Measurements from ENCODE around the gene MED16. TPM values are rescaled to one million over a fixed set of nuclear protein-coding genes. Genes with fewer than 3 reads are reported as not detected.

The MED16 gene
- total and polyA plus RNA-seq, 2 of the 13 experiments (the other 11 are each of a cell fraction or from before 2014, with no cell fraction given): 13.3 to 14.8 TPM

DNA sequence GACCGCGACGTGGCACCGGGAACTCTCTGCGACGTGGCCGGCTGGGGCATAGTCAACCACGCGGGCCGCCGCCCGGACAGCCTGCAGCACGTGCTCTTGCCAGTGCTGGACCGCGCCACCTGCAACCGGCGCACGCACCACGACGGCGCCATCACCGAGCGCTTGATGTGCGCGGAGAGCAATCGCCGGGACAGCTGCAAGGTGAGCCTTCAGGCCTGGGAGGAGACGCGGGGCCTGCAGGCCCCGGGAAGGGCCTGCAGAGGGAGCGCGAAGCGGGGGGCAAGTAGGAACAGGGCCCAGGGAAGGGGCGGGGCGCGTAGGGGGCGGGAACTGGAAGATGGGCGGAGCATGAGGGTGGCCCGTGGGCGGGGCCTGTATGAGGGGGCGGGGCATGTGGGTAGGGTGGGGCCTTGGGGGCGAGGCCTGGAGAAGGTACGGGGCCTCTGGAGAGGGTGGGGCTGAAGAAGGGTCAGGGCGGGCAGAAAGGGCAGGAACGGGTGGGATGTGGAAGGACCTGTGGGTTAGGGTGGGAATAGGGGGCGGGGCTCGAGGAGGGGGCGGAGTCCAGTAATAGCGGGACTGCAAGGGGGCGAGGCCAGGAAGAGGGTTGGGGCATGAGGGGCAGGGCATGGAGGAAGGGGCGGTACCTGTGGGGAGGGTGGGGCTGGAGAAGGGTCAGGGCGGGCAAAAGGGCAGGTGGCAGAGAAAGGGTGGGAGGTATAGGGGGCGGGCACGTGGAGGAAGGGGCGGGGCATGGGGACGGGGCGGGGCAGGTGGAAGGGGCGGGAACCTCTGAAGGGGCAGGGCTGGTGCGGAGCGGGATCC, 31.0 kb downstream of the MED16 start (continued):
- TF ChIP-seq, protein P1, sequence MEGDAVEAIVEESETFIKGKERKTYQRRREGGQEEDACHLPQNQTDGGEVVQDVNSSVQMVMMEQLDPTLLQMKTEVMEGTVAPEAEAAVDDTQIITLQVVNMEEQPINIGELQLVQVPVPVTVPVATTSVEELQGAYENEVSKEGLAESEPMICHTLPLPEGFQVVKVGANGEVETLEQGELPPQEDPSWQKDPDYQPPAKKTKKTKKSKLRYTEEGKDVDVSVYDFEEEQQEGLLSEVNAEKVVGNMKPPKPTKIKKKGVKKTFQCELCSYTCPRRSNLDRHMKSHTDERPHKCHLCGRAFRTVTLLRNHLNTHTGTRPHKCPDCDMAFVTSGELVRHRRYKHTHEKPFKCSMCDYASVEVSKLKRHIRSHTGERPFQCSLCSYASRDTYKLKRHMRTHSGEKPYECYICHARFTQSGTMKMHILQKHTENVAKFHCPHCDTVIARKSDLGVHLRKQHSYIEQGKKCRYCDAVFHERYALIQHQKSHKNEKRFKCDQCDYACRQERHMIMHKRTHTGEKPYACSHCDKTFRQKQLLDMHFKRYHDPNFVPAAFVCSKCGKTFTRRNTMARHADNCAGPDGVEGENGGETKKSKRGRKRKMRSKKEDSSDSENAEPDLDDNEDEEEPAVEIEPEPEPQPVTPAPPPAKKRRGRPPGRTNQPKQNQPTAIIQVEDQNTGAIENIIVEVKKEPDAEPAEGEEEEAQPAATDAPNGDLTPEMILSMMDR (CRISPR knock-in tag; IDR thresholded peaks at IDR 0.05): peak; percentile 16; the same call in 1 of the 2 replicates
- TF ChIP-seq AGO1 (IDR thresholded peaks at IDR 0.05; ENCODE audit: low read depth, low read length, poor library complexity, severe bottlenecking) (peak; percentile 81), TCF7L2 (IDR thresholded peaks at IDR 0.05; ENCODE audit: low read depth, low read length) (no peak), ZNF788 (CRISPR knock-in tag; IDR thresholded peaks at IDR 0.05; ENCODE audit: borderline replicate concordance) (no peak), SCMH1 (CRISPR knock-in tag; IDR thresholded peaks at IDR 0.05; ENCODE audit: borderline replicate concordance) (no peak), PAF1 (CRISPR knock-in tag; IDR thresholded peaks at IDR 0.05) (no peak), PITX1 (CRISPR knock-in tag; IDR thresholded peaks at IDR 0.05) (no peak), CCDC6 (CRISPR knock-in tag; IDR thresholded peaks at IDR 0.05) (no peak), ZHX2 (IDR thresholded peaks at IDR 0.05; ENCODE audit: low read depth) (0 out of 2 replicates have a peak, but pooled peaks have one; percentile 52), ZHX2 (CRISPR knock-in tag; IDR thresholded peaks at IDR 0.05; ENCODE audit: borderline replicate concordance) (no peak), NCOR1 (IDR thresholded peaks at IDR 0.05; ENCODE audit: borderline replicate concordance, low read length) (no peak)
- TF ChIP-seq, protein P2, sequence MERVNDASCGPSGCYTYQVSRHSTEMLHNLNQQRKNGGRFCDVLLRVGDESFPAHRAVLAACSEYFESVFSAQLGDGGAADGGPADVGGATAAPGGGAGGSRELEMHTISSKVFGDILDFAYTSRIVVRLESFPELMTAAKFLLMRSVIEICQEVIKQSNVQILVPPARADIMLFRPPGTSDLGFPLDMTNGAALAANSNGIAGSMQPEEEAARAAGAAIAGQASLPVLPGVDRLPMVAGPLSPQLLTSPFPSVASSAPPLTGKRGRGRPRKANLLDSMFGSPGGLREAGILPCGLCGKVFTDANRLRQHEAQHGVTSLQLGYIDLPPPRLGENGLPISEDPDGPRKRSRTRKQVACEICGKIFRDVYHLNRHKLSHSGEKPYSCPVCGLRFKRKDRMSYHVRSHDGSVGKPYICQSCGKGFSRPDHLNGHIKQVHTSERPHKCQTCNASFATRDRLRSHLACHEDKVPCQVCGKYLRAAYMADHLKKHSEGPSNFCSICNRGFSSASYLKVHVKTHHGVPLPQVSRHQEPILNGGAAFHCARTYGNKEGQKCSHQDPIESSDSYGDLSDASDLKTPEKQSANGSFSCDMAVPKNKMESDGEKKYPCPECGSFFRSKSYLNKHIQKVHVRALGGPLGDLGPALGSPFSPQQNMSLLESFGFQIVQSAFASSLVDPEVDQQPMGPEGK (CRISPR knock-in tag; IDR thresholded peaks at IDR 0.05): no peak
- TF ChIP-seq, protein P3, sequence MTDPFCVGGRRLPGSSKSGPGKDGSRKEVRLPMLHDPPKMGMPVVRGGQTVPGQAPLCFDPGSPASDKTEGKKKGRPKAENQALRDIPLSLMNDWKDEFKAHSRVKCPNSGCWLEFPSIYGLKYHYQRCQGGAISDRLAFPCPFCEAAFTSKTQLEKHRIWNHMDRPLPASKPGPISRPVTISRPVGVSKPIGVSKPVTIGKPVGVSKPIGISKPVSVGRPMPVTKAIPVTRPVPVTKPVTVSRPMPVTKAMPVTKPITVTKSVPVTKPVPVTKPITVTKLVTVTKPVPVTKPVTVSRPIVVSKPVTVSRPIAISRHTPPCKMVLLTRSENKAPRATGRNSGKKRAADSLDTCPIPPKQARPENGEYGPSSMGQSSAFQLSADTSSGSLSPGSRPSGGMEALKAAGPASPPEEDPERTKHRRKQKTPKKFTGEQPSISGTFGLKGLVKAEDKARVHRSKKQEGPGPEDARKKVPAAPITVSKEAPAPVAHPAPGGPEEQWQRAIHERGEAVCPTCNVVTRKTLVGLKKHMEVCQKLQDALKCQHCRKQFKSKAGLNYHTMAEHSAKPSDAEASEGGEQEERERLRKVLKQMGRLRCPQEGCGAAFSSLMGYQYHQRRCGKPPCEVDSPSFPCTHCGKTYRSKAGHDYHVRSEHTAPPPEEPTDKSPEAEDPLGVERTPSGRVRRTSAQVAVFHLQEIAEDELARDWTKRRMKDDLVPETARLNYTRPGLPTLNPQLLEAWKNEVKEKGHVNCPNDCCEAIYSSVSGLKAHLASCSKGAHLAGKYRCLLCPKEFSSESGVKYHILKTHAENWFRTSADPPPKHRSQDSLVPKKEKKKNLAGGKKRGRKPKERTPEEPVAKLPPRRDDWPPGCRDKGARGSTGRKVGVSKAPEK (CRISPR knock-in tag; IDR thresholded peaks at IDR 0.05; ENCODE audit: borderline replicate concordance): no peak
